ENCODE measurements around the gene CHD5. TPM values are rescaled to one million over a fixed set of nuclear protein-coding genes. Genes with fewer than 3 reads are reported as not detected.

Gene CHD5
- total and polyA plus RNA-seq, 2 of the 4 experiments (the other 2 are of a cell fraction): under 0.01 to 0.09 TPM

DNA sequence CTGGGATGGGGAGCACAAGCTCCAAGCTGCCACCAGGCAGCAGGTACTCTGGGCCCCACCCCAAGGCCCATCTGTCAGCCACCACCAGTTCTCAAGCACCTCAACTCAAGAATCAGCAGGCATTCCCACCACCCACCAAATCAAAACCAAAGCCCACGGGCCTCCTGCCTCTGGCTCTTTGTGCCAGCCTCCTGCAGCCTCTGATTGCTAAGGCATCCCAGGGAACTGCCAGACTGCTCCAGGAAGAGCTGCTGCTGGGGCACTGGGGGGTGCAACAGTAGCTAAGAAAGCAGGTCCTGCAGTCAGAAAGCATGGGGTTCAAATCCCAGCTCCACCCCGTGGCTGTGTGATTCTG is 34.7 kb downstream of the CHD5 start:
- CTCF ChIA-PET: no interaction called here
- no peak overlapping the region for H3K27ac ChIP-seq (ENCODE audit: insufficient read depth, low read length)
- no peak overlapping the region for H3K4me2 ChIP-seq (ENCODE audit: low read depth, low read length)
- H3K9me3 ChIP-seq (ENCODE audit: control insufficient read depth, insufficient read depth, low read length): no peaks in the 10 kb centered on the region
- H2AK9ac ChIP-seq (replicated peaks; ENCODE audit: low read depth, low read length, poor library complexity): no peak overlapping the region
- no peak overlapping the region for H3K14ac ChIP-seq (replicated peaks; ENCODE audit: low read depth, low read length)
- no peak overlapping the region for H4K91ac ChIP-seq (ENCODE audit: insufficient read depth, low read depth, low read length)
- H3K18ac ChIP-seq (ENCODE audit: low read depth, low read length): no peak overlapping the region
- no peak overlapping the region for H3K23ac ChIP-seq (ENCODE audit: low read depth, low read length)
- no peak overlapping the region for H2BK20ac ChIP-seq (ENCODE audit: low read depth, low read length)
- H4K8ac ChIP-seq (ENCODE audit: low read depth in 2 of 2, low read length in 2 of 2): no peak overlapping the region
- H3K4me1 ChIP-seq (ENCODE audit: control insufficient read depth, insufficient read depth, low read length): no peaks in the 10 kb centered on the region
- POLR2A ChIA-PET (ENCODE audit: unreplicated experiment): no interaction called here
- no peak overlapping the region for H2BK5ac ChIP-seq (ENCODE audit: low read depth, low read length, poor library complexity, severe bottlenecking)
- H3K56ac ChIP-seq (ENCODE audit: extremely low read depth, insufficient read depth, low read length): no peak overlapping the region
- ATAC-seq (ENCODE audit: low read depth) (no peak), DNase-seq (no peak)
- H2BK120ac ChIP-seq (ENCODE audit: low read depth, low read length): no peak overlapping the region
- no peak overlapping the region for H3K4ac ChIP-seq (ENCODE audit: low read depth, low read length)
- H2AFZ ChIP-seq (replicated peaks; ENCODE audit: low read length, poor library complexity): peak overlapping the region; percentile 33
- dilution Hi-C loops (cut with HindIII; ENCODE audit: low sequenced_read_pairs, unreplicated experiment): no loop called here
- intact Hi-C loops (cut with micrococcal nuclease): no loop called here
- no peaks in the 10 kb centered on the region for H3K9me1 ChIP-seq (ENCODE audit: insufficient read depth, low read length)
- H3K27me3 ChIP-seq (ENCODE audit: control insufficient read depth, insufficient read depth, low read length): peaks cover 41% of the 10 kb centered on the region
- TF ChIP-seq RFX5 (IDR thresholded peaks at IDR 0.05; ENCODE audit: low read depth, low read length) (no peak), BHLHE40 (IDR thresholded peaks at IDR 0.05; ENCODE audit: low read depth, low read length) (no peak), FOS (IDR thresholded peaks at IDR 0.05; ENCODE audit: low read depth, low read length) (no peak), RCOR1 (IDR thresholded peaks at IDR 0.05; ENCODE audit: insufficient replicate concordance, low read length) (no peak), MAFK (IDR thresholded peaks at IDR 0.05; ENCODE audit: low read depth, low read length) (no peak), MXI1 (IDR thresholded peaks at IDR 0.05; ENCODE audit: borderline replicate concordance, low read depth, low read length) (no peak), RAD21 (IDR thresholded peaks at IDR 0.05; ENCODE audit: low read length) (no peak), CHD1 (IDR thresholded peaks at IDR 0.05; ENCODE audit: low read depth, low read length) (no peak), CTCF (conservative IDR thresholded peaks at IDR 0.05; ENCODE audit: low read depth, low read length) (no peak), POLR2A (IDR thresholded peaks at IDR 0.05; ENCODE audit: low read depth, low read length) (no peak), NFE2L2 (IDR thresholded peaks at IDR 0.05; ENCODE audit: low read depth, low read length) (no peak), SMC3 (IDR thresholded peaks at IDR 0.05; ENCODE audit: low read depth, low read length) (no peak), MAZ (IDR thresholded peaks at IDR 0.05; ENCODE audit: borderline replicate concordance, low read depth, low read length) (no peak), CEBPB (IDR thresholded peaks at IDR 0.05; ENCODE audit: low read depth, low read length) (no peak)
- TF ChIP-seq, protein P1, sequence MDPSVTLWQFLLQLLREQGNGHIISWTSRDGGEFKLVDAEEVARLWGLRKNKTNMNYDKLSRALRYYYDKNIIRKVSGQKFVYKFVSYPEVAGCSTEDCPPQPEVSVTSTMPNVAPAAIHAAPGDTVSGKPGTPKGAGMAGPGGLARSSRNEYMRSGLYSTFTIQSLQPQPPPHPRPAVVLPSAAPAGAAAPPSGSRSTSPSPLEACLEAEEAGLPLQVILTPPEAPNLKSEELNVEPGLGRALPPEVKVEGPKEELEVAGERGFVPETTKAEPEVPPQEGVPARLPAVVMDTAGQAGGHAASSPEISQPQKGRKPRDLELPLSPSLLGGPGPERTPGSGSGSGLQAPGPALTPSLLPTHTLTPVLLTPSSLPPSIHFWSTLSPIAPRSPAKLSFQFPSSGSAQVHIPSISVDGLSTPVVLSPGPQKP (IDR thresholded peaks at IDR 0.05; ENCODE audit: borderline replicate concordance, low read depth, low read length): no peak
- TF ChIP-seq, protein P2, sequence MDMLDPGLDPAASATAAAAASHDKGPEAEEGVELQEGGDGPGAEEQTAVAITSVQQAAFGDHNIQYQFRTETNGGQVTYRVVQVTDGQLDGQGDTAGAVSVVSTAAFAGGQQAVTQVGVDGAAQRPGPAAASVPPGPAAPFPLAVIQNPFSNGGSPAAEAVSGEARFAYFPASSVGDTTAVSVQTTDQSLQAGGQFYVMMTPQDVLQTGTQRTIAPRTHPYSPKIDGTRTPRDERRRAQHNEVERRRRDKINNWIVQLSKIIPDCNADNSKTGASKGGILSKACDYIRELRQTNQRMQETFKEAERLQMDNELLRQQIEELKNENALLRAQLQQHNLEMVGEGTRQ (IDR thresholded peaks at IDR 0.05; ENCODE audit: low read depth, low read length): no peak
- H3K36me3 ChIP-seq (ENCODE audit: control insufficient read depth, insufficient read depth, low read length): no peaks in the 10 kb centered on the region
- 40% methylated on average over 2 of the region's 2 CpGs; no CpG with 5 or more reads in 1 of the 2 experiments for WGBS, 2 experiments (ENCODE audit: extremely low coverage in 2 of 2, insufficient read length in 1 of 2)
- 0 out of 2 replicates have a peak, but pooled peaks cover 2% of the 10 kb centered on the region for H4K20me1 ChIP-seq (ENCODE audit: insufficient read depth, low read length)
- no peak overlapping the region for H4K5ac ChIP-seq (ENCODE audit: low read depth, low read length)
- BruUV-seq (replicated peaks): no TSS peak
- H2BK15ac ChIP-seq (ENCODE audit: low read depth, low read length): no peak overlapping the region
- in situ Hi-C loops (cut with MboI; ENCODE audit: low sequenced_read_pairs): no loop called here
- no peak overlapping the region for H3K4me3 ChIP-seq (ENCODE audit: insufficient read depth, low read depth, low read length)
- H3K79me1 ChIP-seq (ENCODE audit: low read depth in 1 of 2, low read length in 2 of 2): no peaks in the 10 kb centered on the region
- no peak overlapping the region for H3K9ac ChIP-seq (ENCODE audit: low read depth, low read length)
- no peak overlapping the region for H2AK5ac ChIP-seq (ENCODE audit: low read depth, low read length)

Data from IMR-90 (cell line).